ENCODE measurements around the gene NCR2. TPM values are rescaled to one million over a fixed set of nuclear protein-coding genes. Genes with fewer than 3 reads are reported as not detected.
A peak's percentile ranks its signal among the peaks of the same experiment; 100 is the strongest.

The NCR2 gene
- total RNA-seq, 5 donors from 2014 or later (not counting 1 experiment from before 2014, with no cell fraction given): not detected

- POLR2A ChIA-PET: interaction anchor here (0.5 to 0.8 kb wide), 2 partner anchors 15 to 987 kb away, joined by 3 to 4 read pairs; no protein-coding TSS in a partner anchor
- peaks cover 44 to 47% (median 46%) of the 10 kb centered on the region in 3 donors for H3K4me1 Mint-ChIP-seq
- Histone ChIP-seq H3K4me3 (ENCODE audit: control insufficient read depth in 1 of 2, extremely low read depth in 1 of 2, low read length in 1 of 2) (peak overlapping the region; percentile 23 to 41), H3K27me3 (replicated peaks in 1 of 2; ENCODE audit: control insufficient read depth in 2 of 2, extremely low read depth in 1 of 2, insufficient read depth in 2 of 2, low read length in 1 of 2) (peaks cover 8 to 78% of the 10 kb centered on the region in 2 experiments), H3K4me1 (ENCODE audit: control insufficient read depth in 1 of 2, extremely low read depth in 1 of 2, insufficient read depth in 2 of 2, low read length in 2 of 2) (peaks cover 10 to 47% of the 10 kb centered on the region in 2 experiments), H3K9me3 (no peaks in the 10 kb centered on the region), H3K36me3 (ENCODE audit: control insufficient read depth in 2 of 2, extremely low read depth in 1 of 2, insufficient read depth in 1 of 2, low read length in 1 of 2) (no peaks in the 10 kb centered on the region), H3K27ac (ENCODE audit: low read length) (no peak overlapping the region)
- no peaks in the 10 kb centered on the region for H3K9me3 Mint-ChIP-seq
- ATAC-seq (replicated peaks in 1 of 4): peak in 2 of 4 experiments; percentile 29 to 35
- WGBS (ENCODE audit: insufficient coverage): 3% methylated on average over 39 of the region's 39 CpGs
- H3K4me3 Mint-ChIP-seq: peak overlapping the region; percentile 76 to 84 (median 79)
- DNase-seq: peak in 1 of 35 experiments; percentile 19
- peaks cover 57 to 80% of the 10 kb centered on the region in 2 donors for H3K27me3 Mint-ChIP-seq
- H3K27ac Mint-ChIP-seq: no peak overlapping the region
- CTCF ChIA-PET: no interaction called here
- no peaks in the 10 kb centered on the region for H3K36me3 Mint-ChIP-seq
Observed at GRCh38 chr6:41371461-41371991, 36.1 kb downstream of the NCR2 start.

- peaks cover 10 to 47% of the 10 kb centered on the region in 2 experiments for H3K4me1 ChIP-seq (ENCODE audit: control insufficient read depth in 1 of 2, extremely low read depth in 1 of 2, insufficient read depth in 2 of 2, low read length in 2 of 2)
- H3K4me1 Mint-ChIP-seq: peaks cover 44 to 47% (median 46%) of the 10 kb centered on the region in 3 donors
- H3K9me3 ChIP-seq: no peaks in the 10 kb centered on the region
- no peaks in the 10 kb centered on the region for H3K9me3 Mint-ChIP-seq
- H3K27ac ChIP-seq (ENCODE audit: low read length): no peak overlapping the region
- H3K4me3 Mint-ChIP-seq: peak overlapping the region; percentile 76 to 84 (median 79)
- WGBS (ENCODE audit: insufficient coverage): 4% methylated on average over 32 of the region's 42 CpGs
- POLR2A ChIA-PET: interaction anchor here (0.5 to 0.8 kb wide), 2 partner anchors 16 to 986 kb away, joined by 3 to 4 read pairs; no protein-coding TSS in a partner anchor
- peak in 3 of 35 experiments; percentile 7 to 33 (median 25) for DNase-seq
- H3K4me3 ChIP-seq (ENCODE audit: control insufficient read depth in 1 of 2, extremely low read depth in 1 of 2, low read length in 1 of 2): peak overlapping the region; percentile 23 to 41
- H3K36me3 Mint-ChIP-seq: no peaks in the 10 kb centered on the region
- peaks cover 63 to 87% of the 10 kb centered on the region in 2 donors for H3K27me3 Mint-ChIP-seq
- CTCF ChIA-PET: no interaction called here
- peak in 2 of 4 experiments; percentile 24 to 33 for ATAC-seq (replicated peaks in 1 of 4)
- H3K27ac Mint-ChIP-seq: peak overlapping the region in 1 of 2 donors; percentile 65
- no peaks in the 10 kb centered on the region for H3K36me3 ChIP-seq (ENCODE audit: control insufficient read depth in 2 of 2, extremely low read depth in 1 of 2, insufficient read depth in 1 of 2, low read length in 1 of 2)
- H3K27me3 ChIP-seq (replicated peaks in 1 of 2; ENCODE audit: control insufficient read depth in 2 of 2, extremely low read depth in 1 of 2, insufficient read depth in 2 of 2, low read length in 1 of 2): peaks cover 9 to 81% of the 10 kb centered on the region in 2 experiments
Observed at GRCh38 chr6:41371992-41372831, 36.8 kb downstream of the NCR2 start.

GRCh38 chr6:41372832-41373626 is 37.6 kb downstream of the NCR2 start:
- no peak overlapping the region for H3K27ac Mint-ChIP-seq
- no peaks in the 10 kb centered on the region for H3K36me3 Mint-ChIP-seq
- H3K9me3 ChIP-seq: no peaks in the 10 kb centered on the region
- H3K4me1 ChIP-seq (ENCODE audit: control insufficient read depth in 1 of 2, extremely low read depth in 1 of 2, insufficient read depth in 2 of 2, low read length in 2 of 2): peaks cover 10 to 47% of the 10 kb centered on the region in 2 experiments
- H3K4me3 ChIP-seq (ENCODE audit: control insufficient read depth in 1 of 2, extremely low read depth in 1 of 2, low read length in 1 of 2): peak overlapping the region in 1 of 2 donors; percentile 41
- ChIA-PET POLR2A (no interaction called here), CTCF (no interaction called here)
- peaks cover 44 to 47% (median 46%) of the 10 kb centered on the region in 3 donors for H3K4me1 Mint-ChIP-seq
- no peak for DNase-seq
- no peak for ATAC-seq (replicated peaks in 1 of 4)
- H3K36me3 ChIP-seq (ENCODE audit: control insufficient read depth in 2 of 2, extremely low read depth in 1 of 2, insufficient read depth in 1 of 2, low read length in 1 of 2): no peaks in the 10 kb centered on the region
- 4% methylated on average over 71 of the region's 81 CpGs for WGBS (ENCODE audit: insufficient coverage)
- peak overlapping the region; percentile 76 to 84 (median 79) for H3K4me3 Mint-ChIP-seq
- peaks cover 65 to 89% of the 10 kb centered on the region in 2 donors for H3K27me3 Mint-ChIP-seq
- H3K27me3 ChIP-seq (replicated peaks in 1 of 2; ENCODE audit: control insufficient read depth in 2 of 2, extremely low read depth in 1 of 2, insufficient read depth in 2 of 2, low read length in 1 of 2): peaks cover 12 to 77% of the 10 kb centered on the region in 2 experiments
- H3K9me3 Mint-ChIP-seq: no peaks in the 10 kb centered on the region
- no peak overlapping the region for H3K27ac ChIP-seq (ENCODE audit: low read length)

DNA sequence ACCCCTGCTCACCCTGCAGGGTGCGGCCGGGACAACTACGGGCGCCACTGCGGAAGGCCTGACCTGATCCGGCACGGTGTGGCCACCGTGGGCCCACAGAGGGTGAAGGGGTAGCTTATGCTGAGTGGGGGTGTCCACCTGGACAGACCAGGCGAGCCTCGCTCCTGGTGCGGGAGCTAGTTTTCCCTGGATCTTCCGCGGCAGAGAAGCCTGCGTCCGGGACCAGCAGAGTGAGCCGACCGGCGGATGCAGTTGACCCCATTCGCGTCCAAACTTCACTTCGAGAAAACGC is 38.2 kb downstream of the NCR2 start:
- 10% methylated on average over 22 of the region's 22 CpGs for WGBS (ENCODE audit: insufficient coverage)
- Mint-ChIP-seq H3K36me3 (no peaks in the 10 kb centered on the region), H3K4me1 (peaks cover 44 to 47% (median 46%) of the 10 kb centered on the region in 3 donors), H3K27ac (no peak overlapping the region), H3K9me3 (no peaks in the 10 kb centered on the region), H3K4me3 (peak overlapping the region in 2 of 3 donors; percentile 24 to 65), H3K27me3 (peaks cover 65 to 88% of the 10 kb centered on the region in 2 donors)
- ChIA-PET POLR2A (no interaction called here), CTCF (interaction anchor here in 1 of 2 donors (0.5 kb wide), 1 partner anchor 47 kb away, joined by 3 read pairs; no protein-coding TSS in a partner anchor)
- no peaks in the 10 kb centered on the region for H3K36me3 ChIP-seq (ENCODE audit: control insufficient read depth in 2 of 2, extremely low read depth in 1 of 2, insufficient read depth in 1 of 2, low read length in 1 of 2)
- peaks cover 10 to 47% of the 10 kb centered on the region in 2 experiments for H3K4me1 ChIP-seq (ENCODE audit: control insufficient read depth in 1 of 2, extremely low read depth in 1 of 2, insufficient read depth in 2 of 2, low read length in 2 of 2)
- peaks cover 16 to 77% of the 10 kb centered on the region in 2 experiments for H3K27me3 ChIP-seq (replicated peaks in 1 of 2; ENCODE audit: control insufficient read depth in 2 of 2, extremely low read depth in 1 of 2, insufficient read depth in 2 of 2, low read length in 1 of 2)
- no peak for ATAC-seq (replicated peaks in 1 of 4)
- H3K4me3 ChIP-seq (ENCODE audit: control insufficient read depth in 1 of 2, extremely low read depth in 1 of 2, low read length in 1 of 2): peak overlapping the region in 1 of 2 donors; percentile 1
- no peak for DNase-seq
- no peak overlapping the region for H3K27ac ChIP-seq (ENCODE audit: low read length)
- H3K9me3 ChIP-seq: no peaks in the 10 kb centered on the region

GRCh38 chr6:41373919-41374617 is 38.7 kb downstream of the NCR2 start:
- Histone ChIP-seq H3K9me3 (no peaks in the 10 kb centered on the region), H3K36me3 (ENCODE audit: control insufficient read depth in 2 of 2, extremely low read depth in 1 of 2, insufficient read depth in 1 of 2, low read length in 1 of 2) (no peaks in the 10 kb centered on the region), H3K27me3 (replicated peaks in 1 of 2; ENCODE audit: control insufficient read depth in 2 of 2, extremely low read depth in 1 of 2, insufficient read depth in 2 of 2, low read length in 1 of 2) (peaks cover 16 to 76% of the 10 kb centered on the region in 2 experiments), H3K4me3 (ENCODE audit: control insufficient read depth in 1 of 2, extremely low read depth in 1 of 2, low read length in 1 of 2) (peak overlapping the region in 1 of 2 donors; percentile 1), H3K4me1 (ENCODE audit: control insufficient read depth in 1 of 2, extremely low read depth in 1 of 2, insufficient read depth in 2 of 2, low read length in 2 of 2) (peaks cover 10 to 44% of the 10 kb centered on the region in 2 experiments), H3K27ac (ENCODE audit: low read length) (no peak overlapping the region)
- H3K4me1 Mint-ChIP-seq: peaks cover 40 to 43% (median 42%) of the 10 kb centered on the region in 3 donors
- CTCF ChIA-PET: interaction anchor here (0.5 to 1.1 kb wide), 4 partner anchors 47 to 741 kb away, joined by 3 to 4 read pairs (median 4); no protein-coding TSS in a partner anchor
- POLR2A ChIA-PET: no interaction called here
- H3K4me3 Mint-ChIP-seq: peak overlapping the region; percentile 13 to 65 (median 24)
- DNase-seq (peak in 1 of 35 experiments; percentile 18), ATAC-seq (replicated peaks in 1 of 4) (peak in 1 of 4 experiments; percentile 23)
- H3K9me3 Mint-ChIP-seq: no peaks in the 10 kb centered on the region
- no peaks in the 10 kb centered on the region for H3K36me3 Mint-ChIP-seq
- H3K27me3 Mint-ChIP-seq: peaks cover 61 to 88% of the 10 kb centered on the region in 2 donors
- H3K27ac Mint-ChIP-seq: no peak overlapping the region
- 8% methylated on average over 63 of the region's 65 CpGs for WGBS (ENCODE audit: insufficient coverage)
